Activated CD8-positive, alpha-beta T cell treated with anti-CD3 and anti-CD28 coated beads, Interleukin-2, amount 10 ng/mL, durations not matched to agents 7 days and 5 days (primary cell): ENCODE results near the gene AK2. TPM values are rescaled to one million over a fixed set of nuclear protein-coding genes. Genes with fewer than 3 reads are reported as not detected.
"Not testable (repeated sequence)": the region's sequence is repeated elsewhere in the genome, so short reads cannot be mapped to it uniquely, and the experiment has no call there.

Source experiments
- ATAC-seq: fragments of 150-1000 bp; cut with Tn5 transposase; one replicate; pipeline ENCODE4 v1.10.0; 2021; ENCODE audit warnings: moderate library complexity
- CTCF ChIA-PET: fragments of 350-600 bp; sonication (Branson Sonifier 250); formaldehyde crosslinking; loops from one replicate; lab custom pipeline; 2021; ENCODE audit warnings: antibody characterized with exemption; lab: Charles Lee
- POLR2A ChIA-PET: fragments of 350-600 bp; sonication (Branson Sonifier 250); formaldehyde crosslinking; loops from one replicate; lab custom pipeline; 2021; ENCODE audit warnings: antibody characterized with exemption; lab: Charles Lee
- DNase-seq: peaks from one replicate; pipeline ENCODE4 v3.0.0-alpha.2; 2020
- H3K27ac Mint-ChIP-seq: one replicate; pipeline ENCODE4 v1.8.0; 2021; ENCODE audit warnings: mild to moderate bottlenecking, mixed read lengths
- H3K27me3 Mint-ChIP-seq: one replicate; pipeline ENCODE4 v1.8.0; 2021; ENCODE audit warnings: low read depth, mixed read lengths
- H3K36me3 Mint-ChIP-seq: one replicate; pipeline ENCODE4 v1.8.0; 2021; ENCODE audit warnings: low read depth, mixed read lengths
- H3K4me1 Mint-ChIP-seq: one replicate; pipeline ENCODE4 v1.8.0; 2021; ENCODE audit warnings: low read depth, mixed read lengths
- H3K4me3 Mint-ChIP-seq: one replicate; pipeline ENCODE4 v1.8.0; 2021; ENCODE audit warnings: mild to moderate bottlenecking, mixed read lengths
- H3K9me3 Mint-ChIP-seq: one replicate; pipeline ENCODE4 v1.8.0; 2022; ENCODE audit warnings: mixed read lengths; ENCODE audit not compliant: insufficient read depth
- total RNA-seq, 2 experiments: library from RNA; stranded (reverse); gene quantifications; one replicate each; pipeline ENCODE4 v1.2.3, GENCODE V29; 2021

Gene AK2
- total RNA-seq, 2 experiments from 2014 or later, result 206 to 215 TPM

GRCh38 chr1:32997381-32997891 is 39.2 kb downstream of the AK2 start:
- Mint-ChIP-seq H3K4me1 (peaks cover 29% of the 10 kb centered on the region), H3K9me3 (no peaks in the 10 kb centered on the region), H3K36me3 (peaks cover 2% of the 10 kb centered on the region), H3K27me3 (no peaks in the 10 kb centered on the region), H3K27ac (peak overlapping the region; percentile 67), H3K4me3 (no peak overlapping the region)
- no peak for DNase-seq
- ChIA-PET CTCF (interaction anchor here (1.1 to 2.8 kb wide), 3 partner anchors 9 to 65 kb away, joined by 4 to 7 read pairs (median 6); no protein-coding TSS in a partner anchor), POLR2A (interaction anchor here (1.1 to 1.4 kb wide), 2 partner anchors 16 to 31 kb away, joined by 3 read pairs; no protein-coding TSS in a partner anchor)
- ATAC-seq, result no peak

GRCh38 chr1:32993324-32993636 is 43.4 kb downstream of the AK2 start:
- ATAC-seq, H3K36me3 Mint-ChIP-seq, DNase-seq, H3K4me3 Mint-ChIP-seq, H3K27me3 Mint-ChIP-seq, H3K9me3 Mint-ChIP-seq: not testable (repeated sequence)
- Mint-ChIP-seq H3K27ac (peak overlapping the region; percentile 67), H3K4me1 (peaks cover 62% of the 10 kb centered on the region)
- ChIA-PET CTCF (interaction anchor here (1.0 to 1.5 kb wide), 5 partner anchors 9 to 60 kb away, joined by 4 to 5 read pairs (median 4); no protein-coding TSS in a partner anchor), POLR2A (interaction anchor here (1.1 to 1.6 kb wide), 4 partner anchors 8 to 30 kb away, joined by 4 to 14 read pairs (median 6); no protein-coding TSS in a partner anchor)

- ChIA-PET CTCF (interaction anchor here (0.7 to 1.5 kb wide), 11 partner anchors 8 to 120 kb away, joined by 3 to 5 read pairs (median 3); no protein-coding TSS in a partner anchor), POLR2A (interaction anchor here (0.5 to 2.4 kb wide), 7 partner anchors 9 to 53 kb away, joined by 3 to 14 read pairs (median 5); no protein-coding TSS in a partner anchor)
- Mint-ChIP-seq H3K27me3 (no peaks in the 10 kb centered on the region), H3K4me3 (peak overlapping the region; percentile 3), H3K4me1 (peaks cover 59% of the 10 kb centered on the region), H3K36me3 (peaks cover 2% of the 10 kb centered on the region), H3K27ac (peak overlapping the region; percentile 70), H3K9me3 (no peaks in the 10 kb centered on the region)
- ATAC-seq (peak; percentile 79), DNase-seq (peak; percentile 64)
Measured at GRCh38 chr1:32992489-32993323, 44.0 kb downstream of the AK2 start.

- Mint-ChIP-seq H3K27ac (peak overlapping the region; percentile 70), H3K36me3 (peaks cover 2% of the 10 kb centered on the region)
Measured at GRCh38 chr1:32991819-32992488, 44.7 kb downstream of the AK2 start.

GRCh38 chr1:32991386-32991785 is 45.3 kb downstream of the AK2 start:
- Mint-ChIP-seq H3K36me3 (peaks cover 2% of the 10 kb centered on the region), H3K9me3 (no peaks in the 10 kb centered on the region), H3K4me3 (no peak overlapping the region), H3K27ac (peak overlapping the region; percentile 70), H3K4me1 (peaks cover 54% of the 10 kb centered on the region), H3K27me3 (no peaks in the 10 kb centered on the region)
- ATAC-seq (no peak), DNase-seq (no peak)
- ChIA-PET CTCF (interaction anchor here (0.5 kb wide), 1 partner anchor 29 kb away, joined by 3 read pairs; no protein-coding TSS in a partner anchor), POLR2A (interaction anchor here (2.4 kb wide), 1 partner anchor 10 kb away, joined by 12 read pairs; no protein-coding TSS in a partner anchor)

More at GRCh38 chr1:32991819-32992488, 44.7 kb downstream of the AK2 start:
- no peaks in the 10 kb centered on the region for H3K27me3 Mint-ChIP-seq
- ChIA-PET CTCF (interaction anchor here (0.7 to 1.3 kb wide), 7 partner anchors 17 to 119 kb away, joined by 3 to 5 read pairs (median 3); no protein-coding TSS in a partner anchor), POLR2A (interaction anchor here (0.5 to 2.4 kb wide), 4 partner anchors 11 to 52 kb away, joined by 3 to 12 read pairs (median 5); no protein-coding TSS in a partner anchor)
- DNase-seq (no peak), ATAC-seq (peak; percentile 4)
- no peaks in the 10 kb centered on the region for H3K9me3 Mint-ChIP-seq
- H3K4me3 Mint-ChIP-seq, result peak overlapping the region; percentile 3
- peaks cover 54% of the 10 kb centered on the region for H3K4me1 Mint-ChIP-seq

GRCh38 chr1:32990887-32991286 is 45.8 kb downstream of the AK2 start:
- Mint-ChIP-seq H3K9me3 (no peaks in the 10 kb centered on the region), H3K4me1 (peaks cover 57% of the 10 kb centered on the region), H3K27me3 (no peaks in the 10 kb centered on the region), H3K4me3 (no peak overlapping the region), H3K36me3 (peaks cover 2% of the 10 kb centered on the region), H3K27ac (no peak overlapping the region)
- DNase-seq, result no peak
- ATAC-seq, result no peak
- POLR2A ChIA-PET, result interaction anchor here (2.4 kb wide), 1 partner anchor 10 kb away, joined by 12 read pairs; no protein-coding TSS in a partner anchor
- CTCF ChIA-PET, result interaction anchor here (0.5 kb wide), 1 partner anchor 29 kb away, joined by 3 read pairs; no protein-coding TSS in a partner anchor

- H3K4me1 Mint-ChIP-seq, result peaks cover 71% of the 10 kb centered on the region
- no peaks in the 10 kb centered on the region for H3K27me3 Mint-ChIP-seq
- H3K4me3 Mint-ChIP-seq, result peak overlapping the region; percentile 5
- ChIA-PET POLR2A (interaction anchor here (0.8 to 0.9 kb wide), 2 partner anchors 9 to 25 kb away, joined by 3 to 5 read pairs; no protein-coding TSS in a partner anchor), CTCF (interaction anchor here (1.0 to 1.7 kb wide), 2 partner anchors 25 to 55 kb away, joined by 3 read pairs; partner anchors contain the start of gene RNF19B)
- DNase-seq (peak; percentile 63), ATAC-seq (peak; percentile 50)
- H3K36me3 Mint-ChIP-seq, result peaks cover 2% of the 10 kb centered on the region
- H3K27ac Mint-ChIP-seq, result peak overlapping the region; percentile 27
- no peaks in the 10 kb centered on the region for H3K9me3 Mint-ChIP-seq
Measured at GRCh38 chr1:32989160-32990050, 47.3 kb downstream of the AK2 start.

- DNase-seq, result no peak
- Mint-ChIP-seq H3K27me3 (no peaks in the 10 kb centered on the region), H3K4me3 (peak overlapping the region; percentile 5), H3K27ac (peak overlapping the region; percentile 27), H3K36me3 (peaks cover 2% of the 10 kb centered on the region), H3K4me1 (peaks cover 78% of the 10 kb centered on the region), H3K9me3 (no peaks in the 10 kb centered on the region)
- POLR2A ChIA-PET, result interaction anchor here (0.8 to 0.9 kb wide), 2 partner anchors 8 to 24 kb away, joined by 3 to 5 read pairs; no protein-coding TSS in a partner anchor
- no peak for ATAC-seq
- CTCF ChIA-PET, result interaction anchor here (1.0 to 1.7 kb wide), 2 partner anchors 24 to 55 kb away, joined by 3 read pairs; partner anchors contain the start of gene RNF19B
Measured at GRCh38 chr1:32988665-32989064, 48.0 kb downstream of the AK2 start.

- Mint-ChIP-seq H3K9me3 (no peaks in the 10 kb centered on the region), H3K4me3 (no peak overlapping the region), H3K27me3 (no peaks in the 10 kb centered on the region), H3K36me3 (no peaks in the 10 kb centered on the region), H3K4me1 (peaks cover 77% of the 10 kb centered on the region), H3K27ac (no peak overlapping the region)
- no peak for ATAC-seq
- POLR2A ChIA-PET, result no interaction called here
- CTCF ChIA-PET, result interaction anchor here (1.0 to 1.7 kb wide), 5 partner anchors 9 to 98 kb away, joined by 3 to 4 read pairs (median 3); no protein-coding TSS in a partner anchor
- no peak for DNase-seq
Measured at GRCh38 chr1:32985226-32985625, 51.5 kb downstream of the AK2 start.
